ENCODE measurements around the gene IP6K3. TPM values are rescaled to one million over a fixed set of nuclear protein-coding genes. Genes with fewer than 3 reads are reported as not detected.

The IP6K3 gene
- polyA plus RNA-seq, 1 of the 3 experiments (the other 2 are of a cell fraction), result 0.21 TPM

DNA sequence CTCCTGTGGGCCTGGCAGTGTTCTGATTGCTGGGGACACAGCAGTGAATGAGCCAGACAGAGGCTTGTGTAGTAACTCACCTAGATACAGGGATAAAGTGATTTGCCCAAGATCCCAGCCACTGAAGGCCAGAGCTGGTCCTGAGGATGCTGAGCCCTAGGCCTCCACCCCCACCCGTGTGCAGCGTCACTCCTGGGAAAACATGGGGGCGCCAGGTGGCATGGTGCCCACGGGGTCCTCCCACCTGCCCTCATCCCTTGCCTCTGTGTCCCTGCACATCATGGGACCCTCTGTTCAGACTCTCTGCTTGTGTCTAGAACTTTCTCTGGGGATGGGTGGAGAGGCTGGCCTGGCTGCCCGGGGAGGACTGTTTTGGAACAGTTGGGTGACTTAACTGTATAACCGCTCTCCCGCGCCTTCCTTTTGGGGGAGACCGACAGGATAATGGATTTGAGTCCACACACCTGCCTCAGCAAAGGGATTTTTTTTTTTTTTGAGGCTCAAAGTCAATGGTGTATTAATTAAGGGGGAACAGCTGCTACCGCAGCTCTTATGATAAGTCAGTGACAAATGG is 22.6 kb upstream of the IP6K3 start:
- no peaks in the 10 kb centered on the region for H3K79me2 ChIP-seq (ENCODE audit: insufficient read depth)
- H3K9me3 ChIP-seq, result no peaks in the 10 kb centered on the region
- H3K27ac ChIP-seq (ENCODE audit: low read depth in 2 of 2, low read length in 1 of 2), result 0 out of 4 replicates have a peak overlapping the region, but pooled peaks of 1 of the 2 experiments have one; percentile 14
- H4K20me1 ChIP-seq (ENCODE audit: insufficient read depth), result no peaks in the 10 kb centered on the region; the same call in 1 of the 2 replicates
- ChIA-PET POLR2A (no interaction called here), CTCF (interaction anchor here (0.8 to 14.7 kb wide), 23 partner anchors 8 to 394 kb away, joined by 3 to 204 read pairs (median 6); partner anchors contain the start of genes IP6K3, LEMD2 and UQCC2)
- H3K4me2 ChIP-seq, result 0 out of 2 replicates have a peak overlapping the region, but pooled peaks have one; percentile 51
- 88% methylated on average over 6 of the region's 10 CpGs for WGBS (ENCODE audit: low lambda C conversion rate)
- H3F3A ChIP-seq (replicated peaks; ENCODE audit: insufficient read depth), result peaks cover 37% of the 10 kb centered on the region
- no peaks in the 10 kb centered on the region for H3K9me2 ChIP-seq
- no peak overlapping the region for H3K4me3 ChIP-seq (ENCODE audit: low read depth in 2 of 2, low read length in 1 of 2)
- H3K4me1 ChIP-seq (ENCODE audit: control insufficient read depth in 1 of 2, insufficient read depth in 2 of 2, low read depth in 1 of 2, low read length in 1 of 2), result peaks cover 21 to 48% of the 10 kb centered on the region in 2 experiments; a peak in 3 of 4 replicates
- no peak overlapping the region for H2AFZ ChIP-seq (ENCODE audit: low read depth)
- TF ChIP-seq, protein P1, sequence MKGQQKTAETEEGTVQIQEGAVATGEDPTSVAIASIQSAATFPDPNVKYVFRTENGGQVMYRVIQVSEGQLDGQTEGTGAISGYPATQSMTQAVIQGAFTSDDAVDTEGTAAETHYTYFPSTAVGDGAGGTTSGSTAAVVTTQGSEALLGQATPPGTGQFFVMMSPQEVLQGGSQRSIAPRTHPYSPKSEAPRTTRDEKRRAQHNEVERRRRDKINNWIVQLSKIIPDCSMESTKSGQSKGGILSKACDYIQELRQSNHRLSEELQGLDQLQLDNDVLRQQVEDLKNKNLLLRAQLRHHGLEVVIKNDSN (IDR thresholded peaks at IDR 0.05; ENCODE audit: borderline replicate concordance, low read depth), result no peak
- TF ChIP-seq EP300 (IDR thresholded peaks at IDR 0.05; ENCODE audit: borderline replicate concordance in 1 of 2, low read depth in 1 of 2, low read length in 1 of 2) (no peak), RAD21 (IDR thresholded peaks at IDR 0.05; ENCODE audit: low read length) (no peak), TCF12 (IDR thresholded peaks at IDR 0.05) (no peak)
- no peaks in the 10 kb centered on the region for H3K27me3 ChIP-seq (ENCODE audit: insufficient read depth)
- DNase-seq, result no peak
- 0 out of 2 replicates have a peak overlapping the region, but pooled peaks have one; percentile 19 for H3K9ac ChIP-seq
- peaks cover 9 to 14% of the 10 kb centered on the region in 2 experiments for H3K36me3 ChIP-seq (replicated peaks in 1 of 2; ENCODE audit: control insufficient read depth in 1 of 2, insufficient read depth in 2 of 2, low read length in 1 of 2)

DNA sequence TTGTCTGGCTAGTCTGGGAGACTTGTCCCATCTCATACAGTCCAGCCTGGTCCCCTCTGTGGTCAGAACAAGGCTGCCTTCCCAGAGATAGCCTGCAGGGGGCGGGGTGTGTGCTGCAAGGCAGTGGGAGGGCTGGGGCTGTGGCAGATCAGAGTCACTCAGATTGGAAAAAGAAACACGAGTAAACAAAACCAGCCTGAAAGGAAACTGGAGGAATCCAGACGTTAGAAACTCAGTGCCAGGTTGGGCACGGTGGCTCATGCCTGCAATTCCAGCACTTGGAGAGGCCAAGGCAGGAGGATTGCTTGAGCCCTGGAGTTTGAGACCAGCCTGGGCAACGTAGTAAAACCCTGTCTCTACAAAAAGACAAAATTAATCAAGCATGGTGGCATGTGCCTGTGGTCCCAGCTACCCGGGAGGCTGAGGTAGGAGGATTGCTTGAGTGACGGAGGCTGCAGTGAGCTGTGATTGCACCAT is 22.0 kb upstream of the IP6K3 start:
- CTCF ChIA-PET, result interaction anchor here (0.6 to 14.7 kb wide), 33 partner anchors 7 to 395 kb away, joined by 3 to 204 read pairs (median 5); partner anchors contain the start of genes IP6K3, LEMD2 and UQCC2
- TF ChIP-seq FOXJ3 (CRISPR knock-in tag; IDR thresholded peaks at IDR 0.05), result no peak
- TF ChIP-seq, protein P2, sequence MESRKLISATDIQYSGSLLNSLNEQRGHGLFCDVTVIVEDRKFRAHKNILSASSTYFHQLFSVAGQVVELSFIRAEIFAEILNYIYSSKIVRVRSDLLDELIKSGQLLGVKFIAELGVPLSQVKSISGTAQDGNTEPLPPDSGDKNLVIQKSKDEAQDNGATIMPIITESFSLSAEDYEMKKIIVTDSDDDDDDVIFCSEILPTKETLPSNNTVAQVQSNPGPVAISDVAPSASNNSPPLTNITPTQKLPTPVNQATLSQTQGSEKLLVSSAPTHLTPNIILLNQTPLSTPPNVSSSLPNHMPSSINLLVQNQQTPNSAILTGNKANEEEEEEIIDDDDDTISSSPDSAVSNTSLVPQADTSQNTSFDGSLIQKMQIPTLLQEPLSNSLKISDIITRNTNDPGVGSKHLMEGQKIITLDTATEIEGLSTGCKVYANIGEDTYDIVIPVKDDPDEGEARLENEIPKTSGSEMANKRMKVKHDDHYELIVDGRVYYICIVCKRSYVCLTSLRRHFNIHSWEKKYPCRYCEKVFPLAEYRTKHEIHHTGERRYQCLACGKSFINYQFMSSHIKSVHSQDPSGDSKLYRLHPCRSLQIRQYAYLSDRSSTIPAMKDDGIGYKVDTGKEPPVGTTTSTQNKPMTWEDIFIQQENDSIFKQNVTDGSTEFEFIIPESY (IDR thresholded peaks at IDR 0.05; ENCODE audit: borderline replicate concordance, low read depth), result no peak
- TF ChIP-seq NFIC (IDR thresholded peaks at IDR 0.05; ENCODE audit: borderline replicate concordance), result no peak
- TF ChIP-seq, protein P3, sequence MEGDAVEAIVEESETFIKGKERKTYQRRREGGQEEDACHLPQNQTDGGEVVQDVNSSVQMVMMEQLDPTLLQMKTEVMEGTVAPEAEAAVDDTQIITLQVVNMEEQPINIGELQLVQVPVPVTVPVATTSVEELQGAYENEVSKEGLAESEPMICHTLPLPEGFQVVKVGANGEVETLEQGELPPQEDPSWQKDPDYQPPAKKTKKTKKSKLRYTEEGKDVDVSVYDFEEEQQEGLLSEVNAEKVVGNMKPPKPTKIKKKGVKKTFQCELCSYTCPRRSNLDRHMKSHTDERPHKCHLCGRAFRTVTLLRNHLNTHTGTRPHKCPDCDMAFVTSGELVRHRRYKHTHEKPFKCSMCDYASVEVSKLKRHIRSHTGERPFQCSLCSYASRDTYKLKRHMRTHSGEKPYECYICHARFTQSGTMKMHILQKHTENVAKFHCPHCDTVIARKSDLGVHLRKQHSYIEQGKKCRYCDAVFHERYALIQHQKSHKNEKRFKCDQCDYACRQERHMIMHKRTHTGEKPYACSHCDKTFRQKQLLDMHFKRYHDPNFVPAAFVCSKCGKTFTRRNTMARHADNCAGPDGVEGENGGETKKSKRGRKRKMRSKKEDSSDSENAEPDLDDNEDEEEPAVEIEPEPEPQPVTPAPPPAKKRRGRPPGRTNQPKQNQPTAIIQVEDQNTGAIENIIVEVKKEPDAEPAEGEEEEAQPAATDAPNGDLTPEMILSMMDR (IDR thresholded peaks at IDR 0.05), result peak; percentile 87
- no peak for TF ChIP-seq POLR2AphosphoS5 (IDR thresholded peaks at IDR 0.05; ENCODE audit: low read depth, low read length)
- no peak for TF ChIP-seq GABPA (IDR thresholded peaks at IDR 0.05; ENCODE audit: low read depth)
- no peak for TF ChIP-seq TAF1 (IDR thresholded peaks at IDR 0.05; ENCODE audit: borderline replicate concordance, low read depth, low read length)
- no peak for TF ChIP-seq YY1 (IDR thresholded peaks at IDR 0.05; ENCODE audit: low read depth)
- no peak for TF ChIP-seq FOXM1 (IDR thresholded peaks at IDR 0.05; ENCODE audit: low read depth)
- TF ChIP-seq, protein P4, sequence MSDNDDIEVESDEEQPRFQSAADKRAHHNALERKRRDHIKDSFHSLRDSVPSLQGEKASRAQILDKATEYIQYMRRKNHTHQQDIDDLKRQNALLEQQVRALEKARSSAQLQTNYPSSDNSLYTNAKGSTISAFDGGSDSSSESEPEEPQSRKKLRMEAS (IDR thresholded peaks at IDR 0.05; ENCODE audit: low read depth), result no peak
- peak; percentile 76 for TF ChIP-seq SMC3 (IDR thresholded peaks at IDR 0.05; ENCODE audit: low read depth, low read length)
- no peak for TF ChIP-seq ELF1 (IDR thresholded peaks at IDR 0.05)
- TF ChIP-seq MXI1 (IDR thresholded peaks at IDR 0.05; ENCODE audit: low read depth, low read length), result no peak
- no peak for TF ChIP-seq SIN3A (IDR thresholded peaks at IDR 0.05; ENCODE audit: borderline replicate concordance, low read depth, low read length)
- TF ChIP-seq EZH2phosphoT487 (IDR thresholded peaks at IDR 0.05; ENCODE audit: borderline replicate concordance, low read depth), result no peak
- peak; percentile 70 for TF ChIP-seq RAD21 (IDR thresholded peaks at IDR 0.05; ENCODE audit: low read length)
- TF ChIP-seq FOSL2 (IDR thresholded peaks at IDR 0.05; ENCODE audit: borderline replicate concordance, low read depth), result no peak
- H3K4me3 ChIP-seq (ENCODE audit: low read depth in 2 of 2, low read length in 1 of 2), result no peak overlapping the region
- no peaks in the 10 kb centered on the region; the same call in 1 of the 2 replicates for H4K20me1 ChIP-seq (ENCODE audit: insufficient read depth)
- peak overlapping the region; percentile 69; the same call in 1 of the 2 replicates for H2AFZ ChIP-seq (ENCODE audit: low read depth)
- H3F3A ChIP-seq (replicated peaks; ENCODE audit: insufficient read depth), result peaks cover 31% of the 10 kb centered on the region
- H3K27me3 ChIP-seq (ENCODE audit: insufficient read depth), result no peaks in the 10 kb centered on the region
- peak; percentile 88 for DNase-seq
- no peaks in the 10 kb centered on the region for H3K9me2 ChIP-seq
- H3K36me3 ChIP-seq (replicated peaks in 1 of 2; ENCODE audit: control insufficient read depth in 1 of 2, insufficient read depth in 2 of 2, low read length in 1 of 2), result peaks cover 9 to 12% of the 10 kb centered on the region in 2 experiments
- H3K4me2 ChIP-seq, result peak overlapping the region; percentile 51; the same call in 1 of the 2 replicates
- H3K27ac ChIP-seq (ENCODE audit: low read depth in 2 of 2, low read length in 1 of 2), result peak overlapping the region in 1 of 2 experiments; percentile 14; a peak in 1 of 4 replicates
- H3K9ac ChIP-seq, result 0 out of 2 replicates have a peak overlapping the region, but pooled peaks have one; percentile 19
- peaks cover 22 to 48% of the 10 kb centered on the region in 2 experiments; a peak in 3 of 4 replicates for H3K4me1 ChIP-seq (ENCODE audit: control insufficient read depth in 1 of 2, insufficient read depth in 2 of 2, low read depth in 1 of 2, low read length in 1 of 2)
- POLR2A ChIA-PET, result no interaction called here
- H3K79me2 ChIP-seq (ENCODE audit: insufficient read depth), result no peaks in the 10 kb centered on the region
- H3K9me3 ChIP-seq, result no peaks in the 10 kb centered on the region
- 35% methylated on average over 7 of the region's 7 CpGs for WGBS (ENCODE audit: low lambda C conversion rate)

All from SK-N-SH (cell line).